ENCODE measurements around the gene ZNF880.

ZNF880 gene
- long read RNA-seq: 0 reads

- peak; percentile 59 to 91 for DNase-seq (ENCODE audit: low read depth in 1 of 2, low spot score in 1 of 2)
- Histone ChIP-seq H3K27ac (replicated peaks) (peak within 1 kb of the TSS; percentile 67), H3K27me3 (ENCODE audit: insufficient read depth, poor library complexity, severe bottlenecking) (no peaks in the 10 kb centered on the region), H3K4me3 (replicated peaks; ENCODE audit: insufficient read depth, low read length) (peak within 1 kb of the TSS; percentile 56)
- TF ChIP-seq CTCF (IDR thresholded peaks at IDR 0.05; ENCODE audit: insufficient read depth, low read length) (no peak), REST (IDR thresholded peaks at IDR 0.05; ENCODE audit: insufficient replicate concordance, low read depth) (no peak), SPI1 (IDR thresholded peaks at IDR 0.05; ENCODE audit: borderline replicate concordance, low read depth) (no peak), POLR2AphosphoS5 (IDR thresholded peaks at IDR 0.05; ENCODE audit: low read depth) (peak; percentile 62; the same call in 1 of the 2 replicates), GABPA (IDR thresholded peaks at IDR 0.05; ENCODE audit: low read depth) (peak; percentile 70)
Observed at GRCh38 chr19:52369559-52370340, at the start of gene ZNF880. Gene ZNF880, plus strand, starts transcription at chr19:52369923. Its CDS starts 43 bp downstream, at chr19:52369966.

GRCh38 chr19:52322429-52322828 lies 47.3 kb upstream of the ZNF880 start:
- no peak for DNase-seq (ENCODE audit: low read depth in 1 of 2, low spot score in 1 of 2)
- Histone ChIP-seq H3K4me3 (replicated peaks; ENCODE audit: insufficient read depth, low read length) (no peak overlapping the region), H3K27me3 (ENCODE audit: insufficient read depth, poor library complexity, severe bottlenecking) (no peaks in the 10 kb centered on the region), H3K27ac (replicated peaks) (no peak overlapping the region)
- TF ChIP-seq REST (IDR thresholded peaks at IDR 0.05; ENCODE audit: insufficient replicate concordance, low read depth) (no peak), SPI1 (IDR thresholded peaks at IDR 0.05; ENCODE audit: borderline replicate concordance, low read depth) (no peak), POLR2AphosphoS5 (IDR thresholded peaks at IDR 0.05; ENCODE audit: low read depth) (no peak), GABPA (IDR thresholded peaks at IDR 0.05; ENCODE audit: low read depth) (no peak), CTCF (IDR thresholded peaks at IDR 0.05; ENCODE audit: insufficient read depth, low read length) (no peak)

- no peak overlapping the region for H3K4me3 ChIP-seq (replicated peaks; ENCODE audit: insufficient read depth, low read length)
Observed at GRCh38 chr19:52331757-52332156, 38.0 kb upstream of the ZNF880 start.

More at GRCh38 chr19:52331757-52332156, 38.0 kb upstream of the ZNF880 start:
- no peak for TF ChIP-seq CTCF (IDR thresholded peaks at IDR 0.05; ENCODE audit: insufficient read depth, low read length)
- no peak for TF ChIP-seq REST (IDR thresholded peaks at IDR 0.05; ENCODE audit: insufficient replicate concordance, low read depth)
- DNase-seq (ENCODE audit: low read depth in 1 of 2, low spot score in 1 of 2): no peak
- H3K27ac ChIP-seq (replicated peaks): no peak overlapping the region
- H3K27me3 ChIP-seq (ENCODE audit: insufficient read depth, poor library complexity, severe bottlenecking): no peaks in the 10 kb centered on the region

All from HL-60 (cell line).